Sigmoid colon (tissue), 4 donors: ENCODE results near the gene MEPCE.

Experiments used
- EP300 ChIP-seq, 4 donors: sonication (generic); formaldehyde crosslinking; IDR thresholded peaks; one replicate each; pipeline ENCODE4 v1.6.1; 2017; ENCODE audit warnings: antibody characterized with exemption in 4 of 4
- POLR2A ChIP-seq, 2 donors: fragments of 450-650 bp; IDR thresholded peaks; one replicate each; pipeline ENCODE4 v1.6.1; 2016; ENCODE audit warnings: antibody characterized with exemption in 2 of 2, mild to moderate bottlenecking in 2 of 2, moderate library complexity in 2 of 2
- POLR2AphosphoS5 ChIP-seq, 4 donors: sonication (generic); formaldehyde crosslinking; IDR thresholded peaks; one replicate each; pipeline ENCODE4 v1.6.1; 2017; ENCODE audit warnings: antibody characterized with exemption in 4 of 4
- TF ChIP-seq, protein P1 (sequence below), 4 experiments: fragments of 450-650 bp in 3 of 4; fragments of 200-600 bp in 1 of 4; IDR thresholded peaks; one replicate each; pipeline ENCODE4 v1.5.1; 2016 to 2019; ENCODE audit warnings: antibody characterized with exemption in 4 of 4, mild to moderate bottlenecking in 3 of 4, moderate library complexity in 2 of 4

DNA sequence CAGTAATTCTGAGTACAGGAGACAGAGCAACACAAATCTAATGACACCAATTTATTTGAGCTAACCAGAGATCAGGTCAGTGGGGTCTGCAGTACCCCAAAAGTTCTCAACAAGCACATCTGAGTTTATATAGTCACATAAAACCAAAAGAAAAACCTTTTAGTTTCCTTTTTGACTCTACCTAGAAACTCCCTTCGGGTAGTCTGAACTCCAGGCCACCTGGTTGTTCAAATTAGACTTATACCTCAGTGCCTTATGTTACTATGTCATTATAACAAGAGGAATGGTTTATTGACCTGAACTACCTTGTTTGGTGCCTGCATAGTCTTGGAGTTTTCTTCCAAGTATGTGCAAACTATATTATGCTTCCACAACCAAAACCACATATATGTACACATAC, 15.7 kb upstream of the MEPCE start:
- TF ChIP-seq, protein P1, sequence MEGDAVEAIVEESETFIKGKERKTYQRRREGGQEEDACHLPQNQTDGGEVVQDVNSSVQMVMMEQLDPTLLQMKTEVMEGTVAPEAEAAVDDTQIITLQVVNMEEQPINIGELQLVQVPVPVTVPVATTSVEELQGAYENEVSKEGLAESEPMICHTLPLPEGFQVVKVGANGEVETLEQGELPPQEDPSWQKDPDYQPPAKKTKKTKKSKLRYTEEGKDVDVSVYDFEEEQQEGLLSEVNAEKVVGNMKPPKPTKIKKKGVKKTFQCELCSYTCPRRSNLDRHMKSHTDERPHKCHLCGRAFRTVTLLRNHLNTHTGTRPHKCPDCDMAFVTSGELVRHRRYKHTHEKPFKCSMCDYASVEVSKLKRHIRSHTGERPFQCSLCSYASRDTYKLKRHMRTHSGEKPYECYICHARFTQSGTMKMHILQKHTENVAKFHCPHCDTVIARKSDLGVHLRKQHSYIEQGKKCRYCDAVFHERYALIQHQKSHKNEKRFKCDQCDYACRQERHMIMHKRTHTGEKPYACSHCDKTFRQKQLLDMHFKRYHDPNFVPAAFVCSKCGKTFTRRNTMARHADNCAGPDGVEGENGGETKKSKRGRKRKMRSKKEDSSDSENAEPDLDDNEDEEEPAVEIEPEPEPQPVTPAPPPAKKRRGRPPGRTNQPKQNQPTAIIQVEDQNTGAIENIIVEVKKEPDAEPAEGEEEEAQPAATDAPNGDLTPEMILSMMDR (IDR thresholded peaks at IDR 0.05) = no peak
- TF ChIP-seq EP300 (IDR thresholded peaks at IDR 0.05) (no peak), POLR2A (IDR thresholded peaks at IDR 0.05) (no peak), POLR2AphosphoS5 (IDR thresholded peaks at IDR 0.05) (no peak)
